Measurements from ENCODE around the gene ATP2C1.

Gene ATP2C1

DNA sequence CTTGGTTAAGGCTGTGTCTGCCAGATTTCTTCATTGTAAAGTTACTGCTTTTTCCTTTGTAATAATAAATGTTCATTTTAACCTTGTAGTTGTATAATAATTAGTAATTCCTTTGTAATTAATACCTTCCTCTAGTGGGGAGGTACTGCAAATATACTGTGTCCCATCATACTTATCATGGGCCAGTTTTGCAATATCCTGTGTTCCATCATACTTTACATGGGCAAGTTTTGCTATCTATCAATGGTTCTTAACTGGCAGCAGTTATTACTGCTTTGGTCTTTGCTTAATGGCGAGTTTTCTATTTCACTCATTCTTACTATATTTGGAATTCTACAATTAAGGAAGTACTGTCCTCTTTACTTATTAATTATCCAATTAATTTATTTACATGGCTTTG lies 10.6 kb downstream of the ATP2C1 start:
- DNase-seq (ENCODE audit: low spot score) = no peak
- in situ Hi-C loops (cut with MboI; ENCODE audit: low sequenced_read_pairs, unreplicated experiment) = no loop called here
- TF ChIP-seq, protein P1, sequence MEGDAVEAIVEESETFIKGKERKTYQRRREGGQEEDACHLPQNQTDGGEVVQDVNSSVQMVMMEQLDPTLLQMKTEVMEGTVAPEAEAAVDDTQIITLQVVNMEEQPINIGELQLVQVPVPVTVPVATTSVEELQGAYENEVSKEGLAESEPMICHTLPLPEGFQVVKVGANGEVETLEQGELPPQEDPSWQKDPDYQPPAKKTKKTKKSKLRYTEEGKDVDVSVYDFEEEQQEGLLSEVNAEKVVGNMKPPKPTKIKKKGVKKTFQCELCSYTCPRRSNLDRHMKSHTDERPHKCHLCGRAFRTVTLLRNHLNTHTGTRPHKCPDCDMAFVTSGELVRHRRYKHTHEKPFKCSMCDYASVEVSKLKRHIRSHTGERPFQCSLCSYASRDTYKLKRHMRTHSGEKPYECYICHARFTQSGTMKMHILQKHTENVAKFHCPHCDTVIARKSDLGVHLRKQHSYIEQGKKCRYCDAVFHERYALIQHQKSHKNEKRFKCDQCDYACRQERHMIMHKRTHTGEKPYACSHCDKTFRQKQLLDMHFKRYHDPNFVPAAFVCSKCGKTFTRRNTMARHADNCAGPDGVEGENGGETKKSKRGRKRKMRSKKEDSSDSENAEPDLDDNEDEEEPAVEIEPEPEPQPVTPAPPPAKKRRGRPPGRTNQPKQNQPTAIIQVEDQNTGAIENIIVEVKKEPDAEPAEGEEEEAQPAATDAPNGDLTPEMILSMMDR (IDR thresholded peaks at IDR 0.05; ENCODE audit: borderline replicate concordance, control extremely low read depth, extremely low read depth, insufficient read depth, missing control alignments) = no peak

DNA sequence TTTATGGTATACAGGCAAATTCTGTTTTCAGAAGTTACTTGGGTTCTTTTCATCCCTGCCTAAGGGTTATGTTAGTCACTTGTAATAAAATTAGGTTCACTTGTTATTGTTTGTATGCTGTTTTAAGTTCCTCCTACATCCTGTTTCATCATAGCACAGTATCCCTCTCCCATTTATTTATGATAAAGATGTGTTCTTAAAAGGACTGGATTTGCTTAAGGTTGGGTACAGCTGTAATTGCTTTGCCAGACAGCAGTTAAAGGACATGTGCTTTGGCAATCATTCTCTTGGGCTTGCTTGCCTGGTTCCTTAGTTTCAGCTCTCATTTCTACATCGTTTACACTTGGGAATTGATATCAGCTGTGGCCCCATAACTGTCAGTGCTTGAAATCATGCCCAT lies 11.7 kb downstream of the ATP2C1 start:
- TF ChIP-seq, protein P1 (IDR thresholded peaks at IDR 0.05; ENCODE audit: borderline replicate concordance, control extremely low read depth, extremely low read depth, insufficient read depth, missing control alignments) = no peak
- in situ Hi-C loops (cut with MboI; ENCODE audit: low sequenced_read_pairs, unreplicated experiment) = no loop called here
- no peak for DNase-seq (ENCODE audit: low spot score)

DNA sequence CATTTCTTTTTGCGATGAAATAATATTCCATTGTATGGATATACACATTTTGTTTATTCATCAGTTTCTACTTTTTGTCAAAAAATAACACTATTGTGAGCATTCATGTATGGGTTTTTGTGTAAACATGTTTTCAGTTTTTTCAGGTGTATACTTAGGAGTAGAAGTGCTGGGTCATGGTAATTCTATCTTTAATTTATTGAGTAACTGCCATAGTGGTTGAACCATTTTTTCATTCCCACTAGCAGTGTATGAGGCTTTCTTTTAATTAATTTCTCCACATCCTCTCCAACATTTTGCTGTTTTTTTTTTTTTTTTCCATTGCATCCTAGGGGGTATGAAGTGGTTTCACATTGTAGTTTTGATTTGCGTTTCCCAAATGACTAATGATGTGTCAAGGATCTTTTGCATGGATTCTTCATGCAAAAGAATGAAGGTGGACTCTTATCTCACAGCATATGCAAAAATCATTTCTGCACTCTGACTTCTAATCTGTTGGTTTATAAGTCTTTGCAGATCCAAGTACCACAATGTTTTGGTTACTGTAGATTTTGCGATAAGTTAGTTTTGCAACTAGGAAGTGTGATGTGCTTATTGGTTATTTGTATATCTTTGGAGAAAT lies 12.6 kb downstream of the ATP2C1 start:
- TF ChIP-seq, protein P1 (IDR thresholded peaks at IDR 0.05; ENCODE audit: borderline replicate concordance, control extremely low read depth, extremely low read depth, insufficient read depth, missing control alignments) = no peak
- in situ Hi-C loops (cut with MboI; ENCODE audit: low sequenced_read_pairs, unreplicated experiment) = no loop called here
- no peak for DNase-seq (ENCODE audit: low spot score)

DNA sequence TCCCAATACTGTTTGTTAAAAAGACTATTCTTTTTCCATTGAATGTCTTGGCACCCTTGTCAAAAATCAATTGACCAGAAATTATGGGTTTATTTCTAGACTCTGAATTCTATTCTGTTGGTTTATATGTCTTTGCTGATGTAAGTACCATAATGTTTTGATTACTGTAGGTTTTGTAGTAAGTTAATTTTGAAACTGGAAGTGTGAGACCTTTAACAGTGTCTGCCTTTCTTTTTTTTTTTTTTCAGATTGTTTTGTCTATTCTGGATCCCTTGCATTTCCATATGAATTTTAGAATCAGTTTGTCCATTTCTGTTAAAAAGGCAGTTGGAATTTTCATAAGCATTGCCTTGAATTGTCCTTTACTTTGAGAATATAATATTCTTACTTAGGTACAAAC lies 13.6 kb downstream of the ATP2C1 start:
- TF ChIP-seq, protein P1 (IDR thresholded peaks at IDR 0.05; ENCODE audit: borderline replicate concordance, control extremely low read depth, extremely low read depth, insufficient read depth, missing control alignments) = no peak
- DNase-seq (ENCODE audit: low spot score) = no peak
- in situ Hi-C loops (cut with MboI; ENCODE audit: low sequenced_read_pairs, unreplicated experiment) = no loop called here

DNA sequence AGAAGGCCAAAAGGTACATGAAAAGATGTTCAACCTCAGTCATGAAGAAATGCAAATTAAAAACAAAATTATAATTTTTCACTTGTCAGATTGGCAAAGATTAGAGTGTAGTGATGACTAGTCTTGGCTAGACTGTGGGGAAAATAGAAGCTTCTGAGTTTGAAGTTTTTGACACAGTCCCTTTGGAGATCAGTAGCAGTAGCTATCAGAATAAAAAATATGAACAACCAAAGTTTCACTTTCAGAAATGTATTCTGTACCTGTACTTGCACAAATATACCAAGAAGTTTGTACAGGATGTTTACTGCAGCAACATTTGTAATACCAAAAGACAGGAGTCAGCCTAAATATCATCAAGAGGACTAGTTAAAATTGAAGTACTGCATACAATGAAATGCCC lies 14.1 kb downstream of the ATP2C1 start:
- in situ Hi-C loops (cut with MboI; ENCODE audit: low sequenced_read_pairs, unreplicated experiment) = no loop called here
- DNase-seq (ENCODE audit: low spot score) = no peak
- TF ChIP-seq, protein P1 (IDR thresholded peaks at IDR 0.05; ENCODE audit: borderline replicate concordance, control extremely low read depth, extremely low read depth, insufficient read depth, missing control alignments) = no peak

DNA sequence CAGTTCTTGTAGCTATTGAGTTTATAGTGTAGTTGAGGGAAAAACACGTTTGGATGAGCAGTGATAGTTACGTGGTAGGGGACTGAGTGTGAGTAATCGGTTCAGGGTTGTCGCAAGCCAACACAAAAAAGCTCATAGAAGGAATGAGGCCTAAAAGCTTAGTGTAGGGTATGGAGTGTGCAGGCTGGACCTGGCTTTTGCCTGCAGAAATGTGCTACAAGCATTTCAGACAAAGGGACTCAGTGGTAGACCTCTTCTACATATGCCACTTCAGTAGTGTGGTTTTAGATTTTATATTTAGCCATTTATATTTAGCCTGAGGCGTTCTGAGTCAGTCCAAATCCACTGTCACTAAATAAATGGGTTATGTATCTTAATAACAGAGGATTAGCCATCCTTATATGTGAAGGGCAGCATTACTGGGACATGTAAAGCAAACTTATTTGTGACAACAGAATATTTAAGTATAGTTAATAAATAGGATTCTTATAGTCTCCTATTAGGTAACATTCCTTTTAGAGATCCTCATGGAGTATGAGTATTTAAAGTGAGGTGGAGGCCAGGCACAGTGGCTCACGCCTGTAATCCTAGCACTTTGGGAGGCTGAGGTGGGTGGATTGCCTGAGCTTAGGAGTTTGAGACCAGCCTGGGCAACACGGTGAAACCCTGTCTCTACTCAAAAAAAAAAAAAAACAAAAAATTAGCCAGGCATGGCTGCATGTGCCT lies 21.8 kb downstream of the ATP2C1 start:
- TF ChIP-seq, protein P1 (IDR thresholded peaks at IDR 0.05; ENCODE audit: borderline replicate concordance, control extremely low read depth, extremely low read depth, insufficient read depth, missing control alignments) = no peak
- in situ Hi-C loops (cut with MboI; ENCODE audit: low sequenced_read_pairs, unreplicated experiment) = no loop called here
- DNase-seq (ENCODE audit: low spot score) = no peak
